Mesodermal cell (in vitro differentiated cells): ENCODE data around the gene LRRC43.
"Not testable (repeated sequence)": the region's sequence is repeated elsewhere in the genome, so short reads cannot be mapped to it uniquely, and the experiment has no call there.

Source experiments
- H3K27ac ChIP-seq: 2 replicates; pipeline ENCODE4 v1.7.0; 2013; ENCODE audit warnings: mild to moderate bottlenecking, low read depth, low read length, moderate library complexity; ENCODE audit not compliant: severe bottlenecking
- H3K36me3 ChIP-seq: 2 replicates; pipeline ENCODE4 v1.7.1; 2013; ENCODE audit warnings: mild to moderate bottlenecking, low read length, moderate library complexity; ENCODE audit not compliant: control insufficient read depth, insufficient read depth
- H3K4me1 ChIP-seq: one replicate; pipeline ENCODE4 v1.7.1; 2013; ENCODE audit warnings: mild to moderate bottlenecking, low read length; ENCODE audit not compliant: insufficient read depth, control insufficient read depth, poor library complexity, severe bottlenecking
- H3K4me3 ChIP-seq: 2 replicates; pipeline ENCODE4 v1.7.0; 2013; ENCODE audit warnings: low read length, control low read depth, mild to moderate bottlenecking; ENCODE audit not compliant: insufficient read depth, poor library complexity, severe bottlenecking; ENCODE audit errors: extremely low read depth
- H3K9me3 ChIP-seq: 2 replicates; pipeline ENCODE4 v1.7.1; 2013; ENCODE audit warnings: mild to moderate bottlenecking, low read length, moderate library complexity; ENCODE audit not compliant: control insufficient read depth
- WGBS, 2 experiments: methylation state at CpG; one replicate each; pipeline ENCODE4 v1.1.5; 2013; ENCODE audit warnings: missing lambda C conversion rate in 2 of 2; ENCODE audit not compliant: insufficient coverage in 2 of 2; 5-methylcytosine and 5-hydroxymethylcytosine counted together

LRRC43 gene

GRCh38 chr12:122194804-122195203 lies 11.9 kb downstream of the LRRC43 start:
- no peaks in the 10 kb centered on the region for H3K36me3 ChIP-seq
- no CpG with 5 or more reads among the region's 1 CpG for WGBS, 2 experiments
- no peak overlapping the region for H3K27ac ChIP-seq

GRCh38 chr12:122195405-122195804 lies 12.5 kb downstream of the LRRC43 start:
- no peak overlapping the region for H3K27ac ChIP-seq
- H3K4me3 ChIP-seq: no peak overlapping the region
- 88 to 90% methylated on average over 3 of the region's 4 CpGs for WGBS, 2 experiments
- no peaks in the 10 kb centered on the region for H3K4me1 ChIP-seq
- no peaks in the 10 kb centered on the region for H3K36me3 ChIP-seq
- peaks cover 10% of the 10 kb centered on the region for H3K9me3 ChIP-seq

More at GRCh38 chr12:122194804-122195203, 11.9 kb downstream of the LRRC43 start:
- Histone ChIP-seq H3K4me3 (no peak overlapping the region), H3K4me1 (no peaks in the 10 kb centered on the region), H3K9me3 (peaks cover 10% of the 10 kb centered on the region)

GRCh38 chr12:122197612-122197966 lies 14.7 kb downstream of the LRRC43 start:
- no peak overlapping the region for H3K27ac ChIP-seq
- H3K36me3 ChIP-seq: no peaks in the 10 kb centered on the region
- WGBS, 2 experiments: no CpG with 5 or more reads among the region's 1 CpG
- H3K4me3 ChIP-seq: no peak overlapping the region
- H3K9me3 ChIP-seq: peaks cover 10% of the 10 kb centered on the region
- H3K4me1 ChIP-seq: no peaks in the 10 kb centered on the region

DNA sequence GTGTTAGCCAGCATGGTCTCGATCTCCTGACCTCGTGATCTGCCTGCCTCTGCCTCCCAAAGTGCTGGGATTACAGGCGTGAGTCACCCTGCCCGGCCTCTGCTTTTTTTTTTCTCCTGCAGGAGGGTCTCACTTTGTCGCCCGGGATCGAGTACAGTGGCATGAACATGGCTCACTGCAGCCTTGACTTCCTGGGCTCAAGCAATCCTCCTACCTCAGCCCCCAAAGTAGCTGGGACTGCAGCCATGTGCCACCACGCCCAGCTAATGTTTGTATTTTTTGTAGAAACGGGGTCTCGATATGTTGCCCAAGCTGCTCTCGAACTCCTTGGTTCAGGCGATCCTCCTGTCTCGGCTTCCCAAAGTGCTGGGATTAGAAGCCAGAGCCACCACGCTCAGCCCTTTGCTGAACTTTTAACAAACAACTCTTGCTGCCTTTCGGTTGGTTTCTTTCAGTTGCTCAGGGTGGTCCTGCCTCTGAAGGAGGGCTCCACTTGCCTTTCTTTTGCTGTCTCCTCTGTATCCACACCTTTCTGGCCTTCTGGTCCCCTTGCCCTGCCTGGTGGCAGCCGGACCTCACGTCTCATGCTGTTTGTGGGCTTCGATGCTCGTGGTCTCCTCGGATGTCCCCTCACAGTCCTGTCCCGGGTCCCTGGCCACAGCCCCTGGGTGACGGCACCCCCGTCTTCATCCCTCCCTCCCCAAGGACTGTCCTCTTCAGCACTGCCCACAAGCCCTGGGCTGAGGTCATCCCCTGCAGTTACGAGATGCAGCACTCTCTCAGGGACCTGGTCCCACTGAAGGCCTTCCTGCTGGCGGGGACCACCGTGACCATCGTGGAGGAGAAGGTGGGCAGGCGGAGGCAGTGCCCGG lies 16.8 kb downstream of the LRRC43 start:
- Histone ChIP-seq H3K9me3 (peaks cover 7% of the 10 kb centered on the region), H3K4me1 (no peaks in the 10 kb centered on the region), H3K36me3 (no peaks in the 10 kb centered on the region), H3K27ac (no peak overlapping the region), H3K4me3 (no peak overlapping the region)
- 89 to 92% methylated on average over 23 to 24 of the region's 29 CpGs for WGBS, 2 experiments

- WGBS, 2 experiments: 77 to 86% methylated on average over 14 to 15 of the region's 24 CpGs
- Histone ChIP-seq H3K4me1 (no peaks in the 10 kb centered on the region), H3K36me3 (no peaks in the 10 kb centered on the region), H3K9me3 (no peaks in the 10 kb centered on the region), H3K27ac (no peak overlapping the region), H3K4me3 (no peak overlapping the region)
Measured at GRCh38 chr12:122200541-122201175, 17.7 kb downstream of the LRRC43 start.

GRCh38 chr12:122201381-122201780 lies 18.5 kb downstream of the LRRC43 start:
- H3K9me3 ChIP-seq: no peaks in the 10 kb centered on the region
- no peaks in the 10 kb centered on the region for H3K4me1 ChIP-seq
- no peak overlapping the region for H3K27ac ChIP-seq
- H3K4me3 ChIP-seq: no peak overlapping the region
- 93 to 94% methylated on average over 3 to 5 of the region's 5 CpGs for WGBS, 2 experiments
- H3K36me3 ChIP-seq: no peaks in the 10 kb centered on the region

DNA sequence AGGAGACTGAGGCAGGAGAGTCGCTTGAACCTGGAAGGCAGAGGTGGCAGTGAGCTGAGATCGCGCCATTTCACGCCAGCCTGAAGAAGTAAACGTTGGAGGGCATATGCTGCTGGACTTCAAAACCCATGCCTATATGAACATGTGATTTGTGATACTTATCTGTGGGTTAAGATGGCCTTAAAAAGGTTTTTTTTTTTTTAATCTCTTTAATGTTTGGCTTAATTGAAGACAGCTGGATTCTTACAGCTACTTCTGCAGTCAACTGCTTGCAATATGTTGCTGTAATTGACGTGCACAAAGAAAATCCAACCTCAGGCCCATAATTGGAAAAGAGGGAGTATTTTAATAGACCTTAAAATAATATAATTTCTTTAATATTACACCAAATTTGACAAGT lies 19.1 kb downstream of the LRRC43 start:
- no peak overlapping the region for H3K27ac ChIP-seq
- WGBS, 2 experiments: 95 to 100% methylated on average over 1 to 5 of the region's 6 CpGs
- H3K9me3 ChIP-seq: no peaks in the 10 kb centered on the region
- H3K4me1 ChIP-seq: no peaks in the 10 kb centered on the region
- no peak overlapping the region for H3K4me3 ChIP-seq
- peaks cover 3% of the 10 kb centered on the region for H3K36me3 ChIP-seq

DNA sequence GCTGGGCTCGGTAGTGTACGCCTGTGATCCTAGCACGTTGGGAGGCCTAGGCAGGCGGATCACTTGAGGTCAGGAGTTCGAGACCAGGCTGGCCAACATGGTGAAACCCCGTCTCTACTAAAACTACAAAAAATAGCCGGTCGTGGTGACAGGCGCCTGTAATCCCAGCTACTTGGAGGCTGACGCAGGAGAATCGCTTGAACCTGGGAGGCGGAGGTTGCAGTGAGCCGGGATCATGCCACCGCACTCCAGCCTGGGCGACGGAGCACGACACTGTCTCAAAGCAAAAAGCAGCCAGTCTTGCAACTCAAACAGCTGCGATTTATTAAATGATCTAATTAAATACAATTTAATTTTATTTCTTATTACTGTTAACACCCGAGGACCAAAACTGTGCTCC lies 19.9 kb downstream of the LRRC43 start:
- H3K9me3 ChIP-seq, H3K4me1 ChIP-seq, H3K27ac ChIP-seq: not testable (repeated sequence)
- WGBS, 2 experiments: 90 to 98% methylated on average over 5 to 13 of the region's 19 CpGs
- peak overlapping the region; percentile 43 for H3K4me3 ChIP-seq
- peaks cover 11% of the 10 kb centered on the region for H3K36me3 ChIP-seq

GRCh38 chr12:122203301-122204166 lies 20.6 kb downstream of the LRRC43 start, which contains the start of gene B3GNT4:
B3GNT4 (plus strand) TSS chr12:122203709; CDS start chr12:122204619, 910 bp downstream.
- Histone ChIP-seq H3K27ac (no peak within 1 kb of the TSS), H3K4me1 (no peaks in the 10 kb centered on the region), H3K4me3 (peak within 1 kb of the TSS; percentile 43), H3K9me3 (no peaks in the 10 kb centered on the region), H3K36me3 (peaks cover 18% of the 10 kb centered on the region)
- 1 to 2% methylated on average over 68 to 72 of the region's 104 CpGs for WGBS, 2 experiments

- no peaks in the 10 kb centered on the region for H3K9me3 ChIP-seq
- H3K27ac ChIP-seq: no peak overlapping the region
- H3K36me3 ChIP-seq: peaks cover 26% of the 10 kb centered on the region
- H3K4me1 ChIP-seq: no peaks in the 10 kb centered on the region
- 10 to 12% methylated on average over 59 to 67 of the region's 71 CpGs for WGBS, 2 experiments
- peak overlapping the region; percentile 43 for H3K4me3 ChIP-seq
Measured at GRCh38 chr12:122204167-122205052, 21.5 kb downstream of the LRRC43 start.
